Natural killer cell (primary cell): ENCODE results near the gene TAF3. TPM values are rescaled to one million over a fixed set of nuclear protein-coding genes. Genes with fewer than 3 reads are reported as not detected.

Experiments
- ATAC-seq, 3 donors: fragments of 150-1000 bp in 2 of 3; fragments of 200-7000 bp in 1 of 3; cut with Tn5 transposase; 1 replicate in 1 of 3; 2 replicates in 2 of 3; pipeline ENCODE4 v1.10.0; 2021; ENCODE audit warnings: mild to moderate bottlenecking in 2 of 3, moderate library complexity in 2 of 3
- DNase-seq, 2 donors: peaks; one replicate each; pipeline versions ENCODE4 v3.0.0 to v3.0.0-alpha.2; 2013 to 2021; ENCODE audit warnings: mixed read lengths in 1 of 2
- H3K27ac ChIP-seq: one replicate; pipeline ENCODE4 v1.5.1; 2013; ENCODE audit warnings: mild to moderate bottlenecking, low read length
- H3K27me3 ChIP-seq: one replicate; pipeline ENCODE4 v1.6.1; 2013; ENCODE audit warnings: low read length; ENCODE audit not compliant: control insufficient read depth, insufficient read depth
- H3K36me3 ChIP-seq: one replicate; pipeline ENCODE4 v1.6.1; 2013; ENCODE audit warnings: low read length; ENCODE audit not compliant: control insufficient read depth, insufficient read depth
- H3K4me1 ChIP-seq: one replicate; pipeline ENCODE4 v1.6.1; 2013; ENCODE audit warnings: low read length; ENCODE audit not compliant: control insufficient read depth, insufficient read depth
- H3K4me3 ChIP-seq: one replicate; pipeline ENCODE4 v1.5.1; 2013; ENCODE audit warnings: low read length
- H3K9me3 ChIP-seq: one replicate; pipeline ENCODE4 v1.6.1; 2013; ENCODE audit warnings: low read length; ENCODE audit not compliant: control insufficient read depth, insufficient read depth
- H3K27ac Mint-ChIP-seq, 2 donors: one replicate each; pipeline ENCODE4 v1.8.0; 2022; ENCODE audit warnings: mild to moderate bottlenecking in 2 of 2, mixed read lengths in 2 of 2, moderate library complexity in 1 of 2
- H3K27me3 Mint-ChIP-seq, 2 donors: one replicate each; pipeline ENCODE4 v1.8.0; 2022; ENCODE audit warnings: low read depth in 2 of 2, mixed read lengths in 2 of 2
- H3K36me3 Mint-ChIP-seq: one replicate; pipeline ENCODE4 v1.8.0; 2022; ENCODE audit warnings: mixed read lengths
- H3K4me1 Mint-ChIP-seq, 2 donors: one replicate each; pipeline ENCODE4 v1.8.0; 2022; ENCODE audit warnings: mixed read lengths in 2 of 2
- H3K4me3 Mint-ChIP-seq: one replicate; pipeline ENCODE4 v1.8.0; 2022; ENCODE audit warnings: mild to moderate bottlenecking, moderate library complexity, mixed read lengths
- H3K9me3 Mint-ChIP-seq, 2 donors: one replicate each; pipeline ENCODE4 v1.8.0; 2022; ENCODE audit warnings: mixed read lengths in 2 of 2
- CTCF ChIP-seq: fragments of 200-600 bp; IDR thresholded peaks from one replicate; pipeline ENCODE4 v1.8.0; 2022; ENCODE audit warnings: antibody characterized with exemption
- WGBS: methylation state at CpG from one replicate; pipeline ENCODE4 v1.1.7; 2013; ENCODE audit warnings: missing lambda C conversion rate; ENCODE audit not compliant: insufficient coverage; 5-methylcytosine and 5-hydroxymethylcytosine counted together
- intact Hi-C: fragments of 100-400 bp; cut with micrococcal nuclease; formaldehyde crosslinking; loops from one replicate; pipeline ENCODE4 v1.14.2; 2022
- total RNA-seq, 4 donors: library from RNA; stranded (reverse); fragments of 120-200 nt in 1 of 4; gene quantifications; one replicate each; pipeline versions ENCODE4 v1.2.3 to v1.2.4, GENCODE V29; 2013 to 2022

The TAF3 gene
- total RNA-seq, 3 donors from 2014 or later (not counting 1 experiment from before 2014, with no cell fraction given): 14.5 to 17.0 (median 15.6) TPM

- Mint-ChIP-seq H3K9me3 (no peaks in the 10 kb centered on the region), H3K27me3 (peaks cover 62 to 82% of the 10 kb centered on the region in 2 donors), H3K27ac (peak overlapping the region in 1 of 2 donors; percentile 78), H3K4me1 (peaks cover 54 to 85% of the 10 kb centered on the region in 2 donors), H3K4me3 (no peak overlapping the region), H3K36me3 (no peaks in the 10 kb centered on the region)
- Histone ChIP-seq H3K36me3 (no peaks in the 10 kb centered on the region), H3K27me3 (peaks cover 90% of the 10 kb centered on the region), H3K4me3 (no peak overlapping the region), H3K9me3 (no peaks in the 10 kb centered on the region), H3K27ac (no peak overlapping the region), H3K4me1 (peaks cover 97% of the 10 kb centered on the region)
- 20% methylated on average over 29 of the region's 30 CpGs for WGBS
- DNase-seq: peak in 1 of 2 donors; percentile 45
- no peak for ATAC-seq
- TF ChIP-seq CTCF: no peak
- intact Hi-C loops: no loop called here
Measured at GRCh38 chr10:8047452-8048280, 229.4 kb downstream of the TAF3 start.

- H3K27ac ChIP-seq: no peak overlapping the region
- TF ChIP-seq CTCF: no peak
- H3K36me3 ChIP-seq: no peaks in the 10 kb centered on the region
- peaks cover 56 to 83% of the 10 kb centered on the region in 2 donors for H3K4me1 Mint-ChIP-seq
- H3K4me3 ChIP-seq: no peak overlapping the region
- H3K27me3 Mint-ChIP-seq: peaks cover 63 to 83% of the 10 kb centered on the region in 2 donors
- DNase-seq (peak in 1 of 2 donors; percentile 90), ATAC-seq (peak; percentile 28 to 57 (median 36))
- 9% methylated on average over 20 of the region's 29 CpGs for whole genome bisulfite sequencing
- H3K9me3 ChIP-seq: no peaks in the 10 kb centered on the region
- H3K9me3 Mint-ChIP-seq: no peaks in the 10 kb centered on the region
- peak overlapping the region; percentile 79 for H3K4me3 Mint-ChIP-seq
- intact Hi-C loops: no loop called here
- peaks cover 95% of the 10 kb centered on the region for H3K4me1 ChIP-seq
- peaks cover 88% of the 10 kb centered on the region for H3K27me3 ChIP-seq
- peak overlapping the region in 1 of 2 donors; percentile 78 for H3K27ac Mint-ChIP-seq
- no peaks in the 10 kb centered on the region for H3K36me3 Mint-ChIP-seq
Measured at GRCh38 chr10:8048281-8049008, 230.1 kb downstream of the TAF3 start.

- ATAC-seq (no peak), DNase-seq (peak in 1 of 2 donors; percentile 38)
- H3K27me3 Mint-ChIP-seq: peaks cover 55 to 75% of the 10 kb centered on the region in 2 donors
- 3% methylated on average over 43 of the region's 51 CpGs for WGBS
- no peak for TF ChIP-seq CTCF
- Histone ChIP-seq H3K9me3 (no peaks in the 10 kb centered on the region), H3K4me3 (no peak overlapping the region), H3K27me3 (peaks cover 80% of the 10 kb centered on the region), H3K4me1 (peaks cover 96% of the 10 kb centered on the region), H3K27ac (no peak overlapping the region), H3K36me3 (no peaks in the 10 kb centered on the region)
- H3K27ac Mint-ChIP-seq: peak overlapping the region in 1 of 2 donors; percentile 78
- H3K36me3 Mint-ChIP-seq: no peaks in the 10 kb centered on the region
- intact Hi-C loops: no loop called here
- H3K9me3 Mint-ChIP-seq: no peaks in the 10 kb centered on the region
- peak overlapping the region; percentile 79 for H3K4me3 Mint-ChIP-seq
- H3K4me1 Mint-ChIP-seq: peaks cover 56 to 83% of the 10 kb centered on the region in 2 donors
Measured at GRCh38 chr10:8049045-8049864, 230.9 kb downstream of the TAF3 start.
